Muscle of leg (tissue), 11 donors: ENCODE measurements around the gene ZBTB7C. TPM values are rescaled to one million over a fixed set of nuclear protein-coding genes. Genes with fewer than 3 reads are reported as not detected.

Experiments
- DNase-seq: peaks from one replicate; pipeline ENCODE4 v3.0.0; 2013
- H3K27ac ChIP-seq: one replicate; pipeline ENCODE4 v1.5.1; 2013; ENCODE audit warnings: mild to moderate bottlenecking, low read length, control low read depth
- H3K27me3 ChIP-seq: one replicate; pipeline ENCODE4 v1.6.1; 2013; ENCODE audit warnings: low read length; ENCODE audit not compliant: control insufficient read depth, insufficient read depth
- H3K36me3 ChIP-seq: one replicate; pipeline ENCODE4 v1.6.1; 2013; ENCODE audit warnings: low read length; ENCODE audit not compliant: control insufficient read depth, insufficient read depth
- H3K4me1 ChIP-seq: one replicate; pipeline ENCODE4 v1.6.1; 2013; ENCODE audit warnings: low read length; ENCODE audit not compliant: control insufficient read depth, insufficient read depth
- H3K4me3 ChIP-seq: one replicate; pipeline ENCODE4 v1.5.1; 2013; ENCODE audit warnings: low read length, control low read depth
- H3K9me3 ChIP-seq: replicated peaks from 2 replicates; pipeline ENCODE4 v1.6.1; 2013; ENCODE audit warnings: low read depth, low read length; ENCODE audit not compliant: control insufficient read depth
- WGBS: methylation state at CpG from one replicate; pipeline ENCODE4 v1.1.5; 2013; ENCODE audit warnings: missing lambda C conversion rate; ENCODE audit not compliant: insufficient coverage; 5-methylcytosine and 5-hydroxymethylcytosine counted together
- polyA plus RNA-seq, 8 donors: library from polyadenylated mRNA; unstranded; fragments of 120-200 nt; gene quantifications; one replicate each; pipeline versions ENCODE4 v1.2.1 to v1.2.3, GENCODE V29; 2013; ENCODE audit warnings: inconsistent platforms in 1 of 8, low replicate concordance in 1 of 8; ENCODE audit not compliant: insufficient read length in 8 of 8, insufficient read depth in 1 of 8
- total RNA-seq: library from RNA; stranded (reverse); fragments of 120-200 nt; gene quantifications from one replicate; pipeline ENCODE4 v1.2.4, GENCODE V29; 2013

The ZBTB7C gene
- total and polyA plus RNA-seq, 9 donors = 2.8 to 5.6 (median 4.1) TPM

DNA sequence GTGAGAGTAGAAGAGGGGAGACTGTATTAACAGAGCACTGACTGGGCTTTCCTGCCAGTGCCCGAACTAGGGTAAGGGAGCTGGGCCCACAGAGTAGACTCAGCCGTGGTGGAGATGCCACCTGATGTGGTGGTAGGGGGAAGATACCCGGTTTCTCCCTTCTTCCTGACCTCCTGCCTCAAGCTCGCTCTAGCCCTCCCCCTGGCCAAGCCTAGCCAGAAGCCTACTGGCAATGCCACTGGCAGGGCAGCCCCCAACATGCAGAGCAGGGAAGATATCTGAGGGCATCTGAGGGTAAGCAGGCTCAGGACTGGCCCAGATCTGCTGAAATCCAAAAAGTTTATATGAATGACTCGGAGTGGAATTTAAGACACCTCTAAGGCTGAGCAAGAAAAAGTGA lies 316.1 kb downstream of the ZBTB7C start:
- no peaks in the 10 kb centered on the region for H3K27me3 ChIP-seq
- no peaks in the 10 kb centered on the region for H3K9me3 ChIP-seq
- 83% methylated on average over 2 of the region's 5 CpGs for WGBS
- no peak overlapping the region for H3K4me3 ChIP-seq
- H3K4me1 ChIP-seq = peaks cover 7% of the 10 kb centered on the region
- no peak overlapping the region for H3K27ac ChIP-seq
- DNase-seq = no peak
- H3K36me3 ChIP-seq = no peaks in the 10 kb centered on the region

DNA sequence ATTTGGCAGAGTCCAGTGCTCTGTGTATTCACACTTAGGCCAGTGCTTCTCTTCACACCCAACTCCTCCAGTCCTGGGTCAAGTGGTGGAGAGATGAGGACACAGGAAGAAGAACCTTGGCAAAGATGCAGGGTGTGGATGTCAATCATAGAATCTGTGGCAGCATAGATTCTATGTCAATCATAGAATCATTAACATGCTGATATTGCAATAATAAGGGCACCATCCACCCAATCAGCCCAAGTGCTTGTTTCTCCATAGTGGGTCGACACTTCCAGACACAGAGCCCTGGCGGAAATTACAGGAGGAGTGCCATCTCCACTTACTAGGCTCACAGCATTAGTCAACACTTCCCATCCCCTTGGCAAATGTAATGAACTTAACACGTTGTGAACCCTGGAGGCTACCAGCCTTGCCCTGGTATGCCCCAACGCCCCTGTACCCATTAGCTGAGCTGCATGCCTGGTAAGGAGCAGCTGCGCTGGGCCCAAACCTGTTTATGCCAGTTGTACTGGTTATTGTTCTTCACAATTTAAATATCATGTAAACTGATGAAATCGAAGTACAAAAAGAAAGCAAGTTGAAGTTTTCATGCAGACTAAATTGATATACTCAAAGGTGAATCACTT lies 317.2 kb downstream of the ZBTB7C start:
- H3K9me3 ChIP-seq = no peaks in the 10 kb centered on the region
- DNase-seq = no peak
- H3K4me3 ChIP-seq = no peak overlapping the region
- 95% methylated on average over 2 of the region's 6 CpGs for WGBS
- no peaks in the 10 kb centered on the region for H3K27me3 ChIP-seq
- peaks cover 7% of the 10 kb centered on the region for H3K4me1 ChIP-seq
- H3K27ac ChIP-seq = no peak overlapping the region
- no peaks in the 10 kb centered on the region for H3K36me3 ChIP-seq

DNA sequence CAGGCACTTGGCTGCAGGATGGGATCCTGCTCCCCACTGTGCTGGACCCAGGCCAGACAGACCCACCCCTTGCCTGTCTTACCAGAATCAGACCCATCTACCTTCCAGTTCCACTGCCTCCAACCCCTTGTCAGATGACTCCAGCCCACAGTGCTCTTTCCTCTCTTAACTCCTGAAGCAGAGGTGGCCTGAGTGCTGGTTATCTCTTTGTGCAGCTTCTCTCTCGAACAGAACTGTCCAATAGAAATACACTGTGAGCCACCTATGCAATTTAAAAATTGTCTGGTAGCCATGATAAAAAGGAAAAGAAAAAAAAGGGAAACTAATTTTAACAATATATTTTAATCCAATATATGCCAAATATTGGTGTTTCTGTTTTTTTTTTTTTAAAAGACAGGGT lies 318.5 kb downstream of the ZBTB7C start:
- no CpG with 5 or more reads among the region's 1 CpG for WGBS
- no peak for DNase-seq
- H3K27me3 ChIP-seq = no peaks in the 10 kb centered on the region

DNA sequence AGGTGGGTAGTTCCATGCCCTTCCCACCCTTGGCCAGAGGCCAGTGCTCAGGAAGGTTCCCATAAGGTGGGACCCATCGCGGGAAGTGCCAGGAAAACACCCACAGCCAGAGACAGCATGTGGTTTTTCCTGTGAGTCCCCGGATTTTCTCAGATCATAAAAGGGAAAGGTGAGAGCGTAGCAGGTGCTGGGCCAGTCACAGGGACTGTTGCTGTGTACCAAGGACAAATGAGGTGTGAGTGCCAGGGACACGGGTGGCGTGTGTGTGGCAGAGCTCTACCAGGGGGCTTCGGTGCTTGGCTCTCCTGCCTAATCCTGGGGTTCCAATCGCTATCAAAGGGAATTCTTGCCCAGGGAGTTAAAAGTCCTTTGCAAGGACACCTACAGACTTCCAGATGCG lies 319.2 kb downstream of the ZBTB7C start:
- WGBS = 83% methylated on average over 9 of the region's 9 CpGs

More for the DNA sequence above, 318.5 kb downstream of the ZBTB7C start:
- Histone ChIP-seq H3K9me3 (no peaks in the 10 kb centered on the region), H3K27ac (no peak overlapping the region), H3K4me1 (peaks cover 1% of the 10 kb centered on the region), H3K4me3 (no peak overlapping the region), H3K36me3 (no peaks in the 10 kb centered on the region)

DNA sequence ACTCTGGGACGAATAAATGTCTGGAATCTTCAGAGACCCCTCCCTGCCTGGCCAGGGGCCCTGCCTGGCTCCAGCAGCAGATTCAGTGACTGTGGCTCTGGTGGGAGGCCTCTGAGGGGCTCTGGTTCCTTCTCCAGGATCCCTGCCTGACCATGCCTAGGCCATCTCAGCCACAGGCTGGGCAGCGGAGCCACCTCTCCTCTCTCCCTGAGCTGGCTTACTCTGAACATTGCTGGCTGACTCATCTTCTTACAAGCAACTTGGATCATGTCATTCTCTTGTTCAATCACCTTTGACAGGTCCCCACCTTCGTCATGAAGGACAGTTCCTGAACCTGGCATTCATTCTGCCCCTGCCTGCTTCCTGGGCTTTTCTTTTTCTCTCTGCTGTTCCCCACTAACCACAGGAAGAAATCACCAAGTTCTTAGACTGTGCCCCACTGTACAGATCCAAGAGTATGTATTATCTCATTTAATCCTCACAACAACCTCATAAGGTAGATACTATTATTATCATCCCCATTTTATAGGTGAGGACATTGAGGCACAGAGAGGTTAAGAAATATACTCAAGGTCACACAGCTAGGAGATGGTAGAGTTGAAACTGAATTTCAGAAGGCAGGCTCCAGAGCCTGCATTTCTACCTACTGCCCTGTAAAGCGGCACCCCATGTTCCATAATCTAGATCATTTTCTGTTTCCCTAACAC lies 323.2 kb downstream of the ZBTB7C start:
- 75% methylated on average over 4 of the region's 4 CpGs for WGBS
- no peaks in the 10 kb centered on the region for H3K36me3 ChIP-seq
- H3K9me3 ChIP-seq = no peaks in the 10 kb centered on the region
- no peak overlapping the region for H3K4me3 ChIP-seq
- H3K4me1 ChIP-seq = no peaks in the 10 kb centered on the region
- H3K27me3 ChIP-seq = no peaks in the 10 kb centered on the region
- H3K27ac ChIP-seq = no peak overlapping the region
- DNase-seq = no peak

More for the DNA sequence above, 319.2 kb downstream of the ZBTB7C start:
- no peaks in the 10 kb centered on the region for H3K9me3 ChIP-seq
- no peaks in the 10 kb centered on the region for H3K4me1 ChIP-seq
- no peak overlapping the region for H3K27ac ChIP-seq
- no peak for DNase-seq
- H3K4me3 ChIP-seq = no peak overlapping the region
- no peaks in the 10 kb centered on the region for H3K36me3 ChIP-seq
- no peaks in the 10 kb centered on the region for H3K27me3 ChIP-seq

DNA sequence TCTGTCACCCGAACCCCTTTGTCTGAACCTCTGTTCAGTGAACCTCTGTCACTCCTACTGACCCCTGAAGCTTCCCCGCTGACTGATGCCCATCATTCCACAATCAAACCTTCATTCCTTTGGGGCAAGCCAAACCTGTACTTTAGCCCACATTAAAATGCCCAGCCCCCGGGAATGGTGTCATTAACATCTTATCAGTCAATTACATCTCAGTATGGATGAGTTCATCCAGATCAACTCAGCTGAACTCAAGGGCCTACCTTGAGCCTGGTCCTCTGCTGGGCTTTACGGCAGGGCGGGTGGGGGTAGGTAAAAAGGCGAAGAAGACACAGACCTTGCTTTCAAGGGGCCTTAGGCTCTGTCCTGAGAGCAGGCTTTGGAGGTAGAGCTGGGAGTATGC lies 324.3 kb downstream of the ZBTB7C start:
- DNase-seq = no peak
- Histone ChIP-seq H3K36me3 (no peaks in the 10 kb centered on the region), H3K9me3 (no peaks in the 10 kb centered on the region), H3K27me3 (no peaks in the 10 kb centered on the region), H3K27ac (no peak overlapping the region), H3K4me3 (no peak overlapping the region), H3K4me1 (no peaks in the 10 kb centered on the region)
- 96% methylated on average over 6 of the region's 6 CpGs for WGBS

DNA sequence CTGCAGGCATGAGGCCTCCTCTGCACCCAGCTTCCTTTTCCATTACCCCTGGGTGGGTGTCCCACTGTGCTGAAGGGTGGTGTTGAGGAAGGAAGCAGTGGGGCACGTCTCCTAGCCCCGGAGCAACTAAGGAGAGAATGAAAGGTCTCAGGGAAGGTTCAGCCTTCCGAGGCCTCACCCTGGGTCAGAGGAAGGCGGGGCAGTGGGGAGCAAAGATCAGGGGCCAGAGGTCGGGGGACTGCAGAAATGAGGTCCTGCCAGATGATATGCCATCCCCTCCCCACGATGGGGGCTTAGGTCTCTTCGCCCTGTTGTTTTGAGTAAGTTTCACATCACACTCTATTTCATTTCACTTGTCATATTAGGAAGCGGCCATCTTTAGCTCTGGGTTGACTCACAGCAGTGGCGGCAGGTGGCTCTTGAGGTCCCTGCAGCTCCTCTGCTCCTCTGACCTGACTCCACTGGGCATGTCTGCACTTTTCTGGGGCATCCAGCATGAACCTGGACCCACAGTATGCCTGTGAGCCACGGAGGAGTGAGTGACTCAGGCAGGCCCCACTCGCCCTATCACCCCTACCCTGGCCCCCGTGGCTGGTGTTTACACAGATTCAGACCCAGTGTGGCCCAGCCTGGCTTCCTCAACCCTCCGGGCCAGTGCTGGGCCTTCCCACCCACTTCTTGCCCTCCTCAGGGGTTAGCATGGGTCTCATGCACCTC lies 325.0 kb downstream of the ZBTB7C start:
- no peaks in the 10 kb centered on the region for H3K9me3 ChIP-seq
- 82% methylated on average over 12 of the region's 13 CpGs for WGBS
- no peaks in the 10 kb centered on the region for H3K27me3 ChIP-seq
- no peaks in the 10 kb centered on the region for H3K36me3 ChIP-seq
- no peak for DNase-seq
- H3K4me1 ChIP-seq = no peaks in the 10 kb centered on the region
- no peak overlapping the region for H3K27ac ChIP-seq
- H3K4me3 ChIP-seq = no peak overlapping the region

DNA sequence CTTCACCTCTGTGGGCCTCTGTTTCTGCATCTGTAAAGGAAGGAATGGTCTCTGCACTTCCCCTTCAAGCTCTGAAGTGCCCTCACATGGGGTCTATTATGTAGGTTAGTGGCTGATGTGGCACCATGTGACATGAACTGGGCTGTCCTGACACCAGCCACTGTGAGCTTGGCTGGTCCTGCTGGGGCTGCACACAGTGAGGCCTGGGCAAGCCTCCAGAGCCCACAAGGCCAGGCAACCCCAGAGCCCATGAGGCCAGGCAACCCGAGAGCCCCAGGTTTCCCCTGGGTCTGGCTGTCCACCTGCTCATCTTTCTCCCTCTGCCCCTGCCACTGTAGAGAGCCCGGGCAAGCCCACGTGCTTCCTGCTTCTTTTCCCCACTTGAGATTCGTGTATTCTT lies 328.6 kb downstream of the ZBTB7C start:
- Histone ChIP-seq H3K36me3 (no peaks in the 10 kb centered on the region), H3K27ac (no peak overlapping the region), H3K27me3 (no peaks in the 10 kb centered on the region), H3K4me1 (no peaks in the 10 kb centered on the region), H3K9me3 (no peaks in the 10 kb centered on the region), H3K4me3 (no peak overlapping the region)
- no peak for DNase-seq
- WGBS = 32% methylated on average over 4 of the region's 4 CpGs

DNA sequence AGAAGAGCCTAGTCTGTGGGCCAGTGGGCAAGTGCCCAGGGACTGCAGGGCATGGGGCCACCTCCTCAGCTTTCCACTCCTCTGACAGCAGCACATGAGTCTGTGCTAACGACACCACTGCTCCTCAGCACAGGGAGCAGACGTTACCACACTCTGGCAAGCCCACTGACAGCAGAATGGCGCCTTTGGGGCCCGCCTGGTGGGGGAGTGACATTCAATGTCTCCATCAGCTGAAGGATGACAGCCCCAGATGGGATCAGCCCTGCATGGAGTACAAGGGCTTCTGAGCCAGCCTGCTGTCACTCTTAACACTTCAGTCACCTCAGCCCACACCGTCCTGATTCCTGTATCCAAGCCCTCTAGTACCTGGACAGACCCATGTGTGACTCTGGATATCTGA lies 329.3 kb downstream of the ZBTB7C start:
- 83% methylated on average over 1 of the region's 5 CpGs for WGBS
- Histone ChIP-seq H3K27me3 (no peaks in the 10 kb centered on the region), H3K9me3 (no peaks in the 10 kb centered on the region), H3K36me3 (no peaks in the 10 kb centered on the region), H3K27ac (no peak overlapping the region), H3K4me1 (no peaks in the 10 kb centered on the region), H3K4me3 (no peak overlapping the region)
- no peak for DNase-seq

DNA sequence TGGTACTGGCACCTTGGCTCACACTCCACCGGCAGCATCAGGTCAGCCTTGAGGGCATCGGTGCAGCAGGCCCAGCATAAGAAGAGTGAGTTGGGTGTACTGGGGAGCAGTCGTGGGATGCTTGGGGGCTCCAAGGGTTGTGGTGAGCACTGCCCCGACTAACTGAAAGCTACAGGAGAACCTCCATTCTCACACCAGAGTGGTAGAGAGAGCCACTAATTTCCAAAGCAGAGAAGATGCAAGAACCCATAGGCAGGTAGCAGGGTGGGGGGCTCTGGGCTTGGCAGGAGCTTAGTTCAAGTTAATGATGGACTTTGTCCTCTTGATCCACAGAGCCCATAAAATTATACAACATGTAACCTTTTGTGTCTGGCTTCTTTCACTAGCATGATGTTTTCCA lies 330.7 kb downstream of the ZBTB7C start:
- no peak for DNase-seq
- H3K4me1 ChIP-seq = peaks cover 3% of the 10 kb centered on the region
- H3K36me3 ChIP-seq = no peaks in the 10 kb centered on the region
- WGBS = no CpG with 5 or more reads among the region's 4 CpGs
- no peaks in the 10 kb centered on the region for H3K9me3 ChIP-seq
- no peak overlapping the region for H3K4me3 ChIP-seq
- H3K27me3 ChIP-seq = no peaks in the 10 kb centered on the region
- H3K27ac ChIP-seq = no peak overlapping the region
